Lung (tissue), 12 donors: ENCODE measurements around the gene MPL. TPM values are rescaled to one million over a fixed set of nuclear protein-coding genes. Genes with fewer than 3 reads are reported as not detected.

Experiments
- ATAC-seq: fragments of 200-7000 bp; cut with Tn5 transposase; one replicate; pipeline ENCODE4 v1.9.1; 2020; ENCODE audit warnings: moderate number of reproducible peaks; ENCODE audit not compliant: insufficient read depth, low FRiP score
- DNase-seq, 3 donors: peaks; one replicate each; pipeline ENCODE4 v3.0.0-alpha.2; 2013 to 2017
- H3K27ac ChIP-seq, 2 donors: one replicate each; pipeline ENCODE4 v1.5.1; 2013; ENCODE audit warnings: mild to moderate bottlenecking in 2 of 2, moderate library complexity in 2 of 2, control low read depth in 1 of 2, inconsistent platforms in 1 of 2, low read depth in 1 of 2, low read length in 1 of 2
- H3K27me3 ChIP-seq, 3 donors: one replicate each; pipeline ENCODE4 v1.5.1; 2013; ENCODE audit warnings: low read length in 2 of 3; ENCODE audit not compliant: control insufficient read depth in 3 of 3, insufficient read depth in 3 of 3
- H3K36me3 ChIP-seq, 4 donors: one replicate each; pipeline ENCODE4 v1.5.1; 2013; ENCODE audit warnings: low read length in 4 of 4, mild to moderate bottlenecking in 1 of 4, moderate library complexity in 1 of 4; ENCODE audit not compliant: control insufficient read depth in 4 of 4, insufficient read depth in 4 of 4
- H3K4me1 ChIP-seq, 5 donors: one replicate each; pipeline ENCODE4 v1.5.1; 2013; ENCODE audit warnings: low read length in 5 of 5, mild to moderate bottlenecking in 2 of 5, moderate library complexity in 1 of 5; ENCODE audit not compliant: control insufficient read depth in 5 of 5, insufficient read depth in 5 of 5
- H3K4me3 ChIP-seq: one replicate; pipeline ENCODE4 v1.5.1; 2013; ENCODE audit warnings: mild to moderate bottlenecking, control low read depth, moderate library complexity
- H3K9ac ChIP-seq, 2 donors: one replicate each; pipeline ENCODE4 v1.5.1; 2013; ENCODE audit warnings: low read length in 2 of 2, control low read depth in 1 of 2; ENCODE audit not compliant: insufficient read depth in 1 of 2
- H3K9me3 ChIP-seq, 4 donors: one replicate each; pipeline ENCODE4 v1.5.1; 2013; ENCODE audit warnings: low read length in 3 of 4, mild to moderate bottlenecking in 1 of 4, moderate library complexity in 1 of 4; ENCODE audit not compliant: control insufficient read depth in 4 of 4, insufficient read depth in 3 of 4
- WGBS, 2 donors: extraction: QIAGEN DNeasy Blood & Tissue Kit; methylation state at CpG; one replicate each; pipeline ENCODE4 v1.1.7; 2013; 5-methylcytosine and 5-hydroxymethylcytosine counted together
- polyA plus RNA-seq, 2 donors: library from polyadenylated mRNA; stranded (reverse); fragments of 200-250 nt; gene quantifications; one replicate each; pipeline ENCODE4 v1.2.1, GENCODE V29; 2013
- total RNA-seq, 2 donors: library from RNA; depleted of rRNA in 1 of 2; stranded (reverse); fragments of >200 nt in 1 of 2; gene quantifications; one replicate each; pipeline ENCODE4 v1.2.1, GENCODE V29; 2014 to 2021
- TF ChIP-seq, protein P1 (sequence below): IDR thresholded peaks from 2 replicates; pipeline ENCODE4 v1.5.1; 2012; ENCODE audit warnings: mild to moderate bottlenecking; ENCODE audit errors: control extremely low read depth, extremely low read depth
- donor health status: control.
- donor health status: control.
- donor health status: Bipolar disorder and iron deficiency.
- donor health status: healthy.
- donor health status: DM: yes; HTN: yes; CAD: no.

MPL gene
- total and polyA plus RNA-seq, 4 donors, result 0.12 to 0.67 (median 0.43) TPM

DNA sequence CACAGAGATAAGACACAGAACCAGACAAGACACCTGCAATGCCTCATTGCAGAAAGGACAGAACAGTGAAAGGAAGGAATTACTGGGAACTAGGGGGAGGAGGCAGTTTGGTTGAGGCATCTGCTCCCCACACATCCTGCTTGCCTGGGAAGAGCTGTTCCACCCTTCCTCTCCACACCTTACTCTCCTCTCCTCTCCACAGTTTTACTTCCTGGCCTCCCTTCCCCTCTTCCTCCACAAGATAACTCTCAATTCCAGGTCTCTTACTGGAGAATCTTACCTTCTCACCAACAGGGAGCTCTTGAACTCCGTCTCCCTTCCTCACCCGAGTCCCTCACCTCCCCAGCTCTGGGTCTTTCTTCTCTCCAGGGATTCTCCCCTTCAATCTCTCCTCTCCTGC is 28.1 kb downstream of the MPL start:
- Histone ChIP-seq H3K4me1 (peaks cover 3 to 25% (median 10%) of the 10 kb centered on the region in 5 donors), H3K9me3 (no peaks in the 10 kb centered on the region), H3K36me3 (peaks cover 11 to 37% (median 27%) of the 10 kb centered on the region in 4 donors), H3K4me3 (no peak overlapping the region), H3K27ac (peak overlapping the region in 1 of 2 donors; percentile 98), H3K9ac (no peak overlapping the region), H3K27me3 (no peaks in the 10 kb centered on the region)
- 72 to 88% methylated on average over 2 of the region's 2 CpGs for WGBS, 2 donors
- DNase-seq (no peak), ATAC-seq (no peak)
- TF ChIP-seq, protein P1, sequence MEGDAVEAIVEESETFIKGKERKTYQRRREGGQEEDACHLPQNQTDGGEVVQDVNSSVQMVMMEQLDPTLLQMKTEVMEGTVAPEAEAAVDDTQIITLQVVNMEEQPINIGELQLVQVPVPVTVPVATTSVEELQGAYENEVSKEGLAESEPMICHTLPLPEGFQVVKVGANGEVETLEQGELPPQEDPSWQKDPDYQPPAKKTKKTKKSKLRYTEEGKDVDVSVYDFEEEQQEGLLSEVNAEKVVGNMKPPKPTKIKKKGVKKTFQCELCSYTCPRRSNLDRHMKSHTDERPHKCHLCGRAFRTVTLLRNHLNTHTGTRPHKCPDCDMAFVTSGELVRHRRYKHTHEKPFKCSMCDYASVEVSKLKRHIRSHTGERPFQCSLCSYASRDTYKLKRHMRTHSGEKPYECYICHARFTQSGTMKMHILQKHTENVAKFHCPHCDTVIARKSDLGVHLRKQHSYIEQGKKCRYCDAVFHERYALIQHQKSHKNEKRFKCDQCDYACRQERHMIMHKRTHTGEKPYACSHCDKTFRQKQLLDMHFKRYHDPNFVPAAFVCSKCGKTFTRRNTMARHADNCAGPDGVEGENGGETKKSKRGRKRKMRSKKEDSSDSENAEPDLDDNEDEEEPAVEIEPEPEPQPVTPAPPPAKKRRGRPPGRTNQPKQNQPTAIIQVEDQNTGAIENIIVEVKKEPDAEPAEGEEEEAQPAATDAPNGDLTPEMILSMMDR, result no peak

DNA sequence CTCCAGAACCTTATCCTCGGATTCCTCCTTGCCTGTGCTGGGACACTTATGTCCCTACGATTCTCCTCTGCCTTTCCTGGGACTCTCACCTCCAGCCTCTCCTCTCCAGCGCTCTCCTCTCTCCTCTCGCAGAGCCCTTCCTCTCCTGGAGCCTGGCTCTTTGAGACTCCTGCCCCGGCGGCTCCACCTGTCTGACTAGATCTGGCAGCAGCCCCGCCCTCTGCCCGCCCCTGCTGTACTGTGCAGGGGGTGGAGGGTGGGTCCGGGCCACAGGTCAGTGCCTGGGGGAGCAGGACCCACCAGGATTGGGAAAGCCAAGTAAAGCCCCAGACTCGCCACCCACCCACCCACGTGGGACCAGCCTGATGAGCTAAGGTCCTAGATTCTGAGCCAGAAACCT is 28.6 kb downstream of the MPL start:
- Histone ChIP-seq H3K4me1 (peaks cover 3 to 20% (median 10%) of the 10 kb centered on the region in 5 donors), H3K9me3 (no peaks in the 10 kb centered on the region), H3K27me3 (no peaks in the 10 kb centered on the region), H3K27ac (peak overlapping the region in 1 of 2 donors; percentile 98), H3K9ac (no peak overlapping the region), H3K4me3 (peak overlapping the region; percentile 33), H3K36me3 (peaks cover 11 to 35% (median 26%) of the 10 kb centered on the region in 4 donors)
- TF ChIP-seq, protein P1, result no peak
- ATAC-seq, result no peak
- 56 to 72% methylated on average over 11 of the region's 11 CpGs for WGBS, 2 donors
- no peak for DNase-seq

DNA sequence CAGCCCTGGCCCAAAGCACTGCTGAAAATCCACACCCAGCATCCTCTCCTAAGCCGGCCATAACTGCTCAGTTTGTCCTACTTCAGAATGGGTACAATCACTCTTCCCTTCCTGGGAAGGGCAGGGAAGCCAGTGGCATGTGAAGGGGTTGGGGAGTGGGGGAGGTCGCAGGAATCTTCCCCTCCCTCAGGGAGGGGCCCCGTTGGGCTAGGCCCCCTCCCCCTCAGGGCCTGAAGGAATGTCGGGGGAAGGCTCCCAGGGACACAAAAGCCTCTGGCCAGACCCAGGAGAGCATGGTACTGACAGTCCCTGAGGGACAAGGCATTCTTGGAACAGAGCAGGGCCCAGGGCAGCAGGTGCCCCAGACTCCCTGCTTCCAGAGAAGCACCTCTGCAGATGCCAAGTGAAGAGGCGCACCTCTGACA is 29.0 kb downstream of the MPL start:
- H3K4me1 ChIP-seq, result peaks cover 3 to 20% (median 10%) of the 10 kb centered on the region in 5 donors
- WGBS, 2 donors, result 22 to 38% methylated on average over 5 of the region's 5 CpGs
- no peak for ATAC-seq
- no peaks in the 10 kb centered on the region for H3K27me3 ChIP-seq
- no peaks in the 10 kb centered on the region for H3K9me3 ChIP-seq
- H3K36me3 ChIP-seq, result peaks cover 11 to 31% (median 24%) of the 10 kb centered on the region in 4 donors
- no peak for DNase-seq
- TF ChIP-seq, protein P1, result no peak
- H3K4me3 ChIP-seq, result peak overlapping the region; percentile 88
- peak overlapping the region in 1 of 2 donors; percentile 58 for H3K9ac ChIP-seq
- H3K27ac ChIP-seq, result peak overlapping the region in 1 of 2 donors; percentile 98
